NB4 (cell line): Measurements from ENCODE around the gene POLR2H.

ENCODE experiments used
- DNase-seq: peaks from one replicate; pipeline ENCODE4 v3.0.0; 2010; ENCODE audit warnings: low read depth
- H3K4me3 ChIP-seq: one replicate; pipeline ENCODE4 v1.5.1; 2011; ENCODE audit warnings: mild to moderate bottlenecking, low read depth, low read length, moderate library complexity
- MAX ChIP-seq: IDR thresholded peaks from 2 replicates; pipeline ENCODE4 v1.6.1; 2011; ENCODE audit warnings: low read depth, low read length
- MYC ChIP-seq: IDR thresholded peaks from 2 replicates; pipeline ENCODE4 v1.6.1; 2011; ENCODE audit warnings: low read depth, low read length
- POLR2A ChIP-seq: IDR thresholded peaks from 2 replicates; pipeline ENCODE4 v1.6.1; 2011; ENCODE audit warnings: mild to moderate bottlenecking; ENCODE audit not compliant: insufficient read length; ENCODE audit errors: extremely low read depth
- TF ChIP-seq, protein P1 (sequence below): IDR thresholded peaks from one replicate; pipeline ENCODE4 v1.5.1; 2012; ENCODE audit warnings: low read depth, low read length

The POLR2H gene

DNA sequence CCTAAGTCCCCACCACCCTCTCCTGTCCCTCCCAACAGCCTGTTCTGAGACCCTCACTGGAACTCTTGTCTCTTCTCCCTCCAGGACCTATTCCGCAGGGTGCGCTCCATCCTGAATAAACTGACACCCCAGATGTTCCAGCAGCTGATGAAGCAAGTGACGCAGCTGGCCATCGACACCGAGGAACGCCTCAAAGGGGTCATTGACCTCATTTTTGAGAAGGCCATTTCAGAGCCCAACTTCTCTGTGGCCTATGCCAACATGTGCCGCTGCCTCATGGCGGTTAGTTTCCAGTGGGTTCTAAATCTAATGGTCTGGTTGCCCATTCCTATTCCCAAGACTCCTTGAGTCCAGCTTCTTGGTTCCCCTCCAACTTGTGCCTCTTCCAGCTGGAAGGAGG is 37.8 kb upstream of the POLR2H start:
- DNase-seq = no peak
- TF ChIP-seq MAX (no peak), POLR2A (no peak), MYC (no peak)
- TF ChIP-seq, protein P1, sequence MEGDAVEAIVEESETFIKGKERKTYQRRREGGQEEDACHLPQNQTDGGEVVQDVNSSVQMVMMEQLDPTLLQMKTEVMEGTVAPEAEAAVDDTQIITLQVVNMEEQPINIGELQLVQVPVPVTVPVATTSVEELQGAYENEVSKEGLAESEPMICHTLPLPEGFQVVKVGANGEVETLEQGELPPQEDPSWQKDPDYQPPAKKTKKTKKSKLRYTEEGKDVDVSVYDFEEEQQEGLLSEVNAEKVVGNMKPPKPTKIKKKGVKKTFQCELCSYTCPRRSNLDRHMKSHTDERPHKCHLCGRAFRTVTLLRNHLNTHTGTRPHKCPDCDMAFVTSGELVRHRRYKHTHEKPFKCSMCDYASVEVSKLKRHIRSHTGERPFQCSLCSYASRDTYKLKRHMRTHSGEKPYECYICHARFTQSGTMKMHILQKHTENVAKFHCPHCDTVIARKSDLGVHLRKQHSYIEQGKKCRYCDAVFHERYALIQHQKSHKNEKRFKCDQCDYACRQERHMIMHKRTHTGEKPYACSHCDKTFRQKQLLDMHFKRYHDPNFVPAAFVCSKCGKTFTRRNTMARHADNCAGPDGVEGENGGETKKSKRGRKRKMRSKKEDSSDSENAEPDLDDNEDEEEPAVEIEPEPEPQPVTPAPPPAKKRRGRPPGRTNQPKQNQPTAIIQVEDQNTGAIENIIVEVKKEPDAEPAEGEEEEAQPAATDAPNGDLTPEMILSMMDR = no peak

GRCh38 chr3:184325269-184325668 is 36.2 kb upstream of the POLR2H start:
- no peak overlapping the region for H3K4me3 ChIP-seq
- TF ChIP-seq MYC (no peak), MAX (no peak), POLR2A (no peak)
- TF ChIP-seq, protein P1 = no peak
- DNase-seq = no peak

More for the DNA sequence above, 37.8 kb upstream of the POLR2H start:
- H3K4me3 ChIP-seq = no peak overlapping the region

GRCh38 chr3:184325715-184326369 is 35.7 kb upstream of the POLR2H start:
- H3K4me3 ChIP-seq = no peak overlapping the region
- no peak for TF ChIP-seq MYC
- TF ChIP-seq, protein P1 = no peak
- no peak for TF ChIP-seq POLR2A
- no peak for TF ChIP-seq MAX
- DNase-seq = no peak

DNA sequence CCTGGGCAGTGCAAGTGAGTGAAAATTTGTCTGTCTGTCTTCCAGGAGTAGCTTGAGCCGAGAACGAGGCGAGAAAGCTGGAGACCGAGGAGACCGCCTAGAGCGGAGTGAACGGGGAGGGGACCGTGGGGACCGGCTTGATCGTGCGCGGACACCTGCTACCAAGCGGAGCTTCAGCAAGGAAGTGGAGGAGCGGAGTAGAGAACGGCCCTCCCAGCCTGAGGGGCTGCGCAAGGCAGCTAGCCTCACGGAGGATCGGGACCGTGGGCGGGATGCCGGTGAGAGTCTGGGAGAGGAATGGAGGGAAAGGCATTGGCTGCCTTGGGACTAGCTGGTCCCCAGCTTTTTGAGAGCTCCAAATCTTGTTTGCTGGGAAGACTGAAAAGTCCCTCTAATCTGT is 34.3 kb upstream of the POLR2H start:
- TF ChIP-seq, protein P1 = no peak
- TF ChIP-seq POLR2A = no peak
- no peak for TF ChIP-seq MYC
- TF ChIP-seq MAX = no peak
- DNase-seq = no peak

GRCh38 chr3:184328516-184328915 is 33.0 kb upstream of the POLR2H start:
- no peak for DNase-seq
- H3K4me3 ChIP-seq = no peak overlapping the region
- TF ChIP-seq POLR2A = no peak
- no peak for TF ChIP-seq MAX
- TF ChIP-seq, protein P1 = no peak
- no peak for TF ChIP-seq MYC

More for the DNA sequence above, 34.3 kb upstream of the POLR2H start:
- no peak overlapping the region for H3K4me3 ChIP-seq
